Measurements from ENCODE around the gene PSD4.

DNA sequence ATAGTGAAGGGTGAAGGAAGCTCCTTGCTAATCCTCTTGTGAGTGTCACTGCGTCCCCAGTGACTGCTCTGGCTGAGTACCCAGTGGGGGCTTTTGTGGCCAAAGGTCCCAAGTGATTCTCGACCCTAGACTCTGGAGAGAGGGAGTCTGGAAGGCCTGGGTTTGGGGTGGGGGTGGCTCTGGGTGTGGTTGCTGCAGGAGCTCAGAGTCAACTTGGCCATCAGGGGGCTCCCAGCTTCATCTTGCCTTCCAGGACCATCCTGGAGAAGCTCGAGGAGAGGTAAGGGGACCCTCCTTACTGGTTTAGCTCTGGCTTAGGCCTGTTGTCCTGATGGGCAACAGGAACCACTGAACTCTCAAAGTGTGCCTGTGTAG lies 592 bp downstream of the PSD4 start:
- peak; percentile 46 for TF ChIP-seq CTCF (IDR thresholded peaks at IDR 0.05; ENCODE audit: low read depth, low read length)
- no peak for TF ChIP-seq EZH2phosphoT487 (IDR thresholded peaks at IDR 0.05; ENCODE audit: low read depth)
